GM18867 (cell line): Measurements from ENCODE around the gene ASAP2.

Experiments
- ATAC-seq: cut with Tn5 transposase; IDR thresholded peaks from one replicate; pipeline ENCODE4 v1.9.1; 2021; ENCODE audit warnings: mild to moderate bottlenecking, moderate library complexity; ENCODE audit not compliant: unreplicated experiment

The ASAP2 gene

GRCh38 chr2:9341337-9341887 is 134.8 kb downstream of the ASAP2 start:
- no peak for ATAC-seq

DNA sequence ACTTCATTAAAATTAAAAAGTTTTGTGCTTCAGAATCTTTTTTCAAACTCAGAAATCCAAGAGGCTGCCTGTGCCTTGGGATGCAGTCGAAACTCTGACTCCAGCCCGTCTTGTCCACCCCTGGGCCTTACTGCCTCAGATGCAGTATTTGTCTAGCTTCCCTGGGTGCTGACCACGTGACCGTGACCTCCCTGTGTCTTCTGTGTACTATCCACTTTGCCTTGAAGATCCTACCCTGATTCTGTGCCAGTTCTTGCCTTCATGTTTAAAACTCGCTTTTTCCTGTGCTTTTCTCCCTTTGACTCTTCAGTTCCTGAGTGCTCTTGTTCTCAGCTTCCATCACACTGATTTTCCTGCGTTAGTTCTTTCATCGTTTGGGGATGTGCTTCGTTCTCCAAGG is 136.0 kb downstream of the ASAP2 start:
- no peak for ATAC-seq

DNA sequence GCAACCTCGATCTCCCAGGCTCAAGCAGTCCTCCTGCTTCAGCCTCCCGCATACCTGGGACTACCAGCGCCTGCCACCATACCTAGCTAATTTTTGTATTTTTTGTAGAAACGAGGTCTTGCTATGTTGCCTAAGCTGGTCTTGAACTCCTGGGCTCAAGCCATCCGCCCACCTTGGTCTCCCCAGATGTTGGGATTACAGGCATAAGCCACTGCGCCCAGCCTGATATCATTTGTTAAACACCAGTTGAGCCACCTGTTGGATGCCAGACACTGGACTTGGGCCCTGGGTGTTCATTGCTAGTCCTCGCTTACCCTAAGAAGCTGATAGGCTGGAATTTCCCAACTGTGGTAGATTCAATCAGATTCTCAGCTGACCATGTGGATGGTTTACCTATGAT is 136.9 kb downstream of the ASAP2 start:
- no peak for ATAC-seq

DNA sequence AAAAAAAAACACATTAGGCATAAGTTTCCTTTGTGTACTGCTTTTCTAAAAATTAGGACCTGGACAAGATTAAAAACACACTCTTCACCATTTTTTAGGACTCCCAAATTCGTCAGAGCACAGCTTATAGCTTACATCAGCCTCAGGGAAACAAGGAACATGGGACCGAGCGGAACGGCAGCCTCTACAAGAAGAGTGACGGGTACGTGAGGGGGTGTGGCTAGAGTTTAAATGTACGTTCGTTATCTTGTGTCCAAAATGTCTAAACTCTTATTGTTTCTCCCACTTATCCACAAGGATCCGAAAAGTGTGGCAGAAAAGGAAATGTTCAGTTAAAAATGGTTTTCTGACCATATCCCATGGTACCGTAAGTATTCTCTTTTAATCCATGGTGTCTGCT is 137.8 kb downstream of the ASAP2 start:
- ATAC-seq: no peak

GRCh38 chr2:9345343-9345742 is 138.7 kb downstream of the ASAP2 start:
- no peak for ATAC-seq

- no peak for ATAC-seq
Measured at GRCh38 chr2:9345997-9346396, 139.4 kb downstream of the ASAP2 start.

GRCh38 chr2:9346885-9347284 is 140.3 kb downstream of the ASAP2 start:
- ATAC-seq: no peak

GRCh38 chr2:9347411-9347881 is 140.8 kb downstream of the ASAP2 start:
- no peak for ATAC-seq

- ATAC-seq: no peak
Measured at GRCh38 chr2:9354318-9354717, 147.7 kb downstream of the ASAP2 start.

- ATAC-seq: no peak
Measured at GRCh38 chr2:9355270-9355669, 148.7 kb downstream of the ASAP2 start.

DNA sequence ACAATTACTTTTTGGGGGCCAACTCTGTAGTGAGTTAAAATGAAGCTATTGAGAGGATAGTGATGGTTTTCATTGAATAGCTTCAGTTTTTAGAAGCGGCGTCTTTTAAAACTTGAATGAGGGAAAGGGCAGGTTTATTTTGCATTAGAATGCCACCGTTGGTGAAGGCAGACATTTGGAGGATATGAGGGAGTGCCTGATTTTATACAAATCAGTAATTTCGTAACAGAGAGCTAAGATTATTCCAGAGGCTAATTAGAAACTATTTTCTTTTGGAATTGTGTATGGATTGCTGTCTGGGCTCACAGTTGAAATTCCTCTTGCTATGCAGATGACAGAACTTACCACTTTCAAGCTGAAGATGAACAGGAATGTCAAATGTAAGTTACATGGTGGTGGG is 149.1 kb downstream of the ASAP2 start:
- ATAC-seq: no peak

GRCh38 chr2:9356261-9356660 is 149.6 kb downstream of the ASAP2 start:
- ATAC-seq: no peak

DNA sequence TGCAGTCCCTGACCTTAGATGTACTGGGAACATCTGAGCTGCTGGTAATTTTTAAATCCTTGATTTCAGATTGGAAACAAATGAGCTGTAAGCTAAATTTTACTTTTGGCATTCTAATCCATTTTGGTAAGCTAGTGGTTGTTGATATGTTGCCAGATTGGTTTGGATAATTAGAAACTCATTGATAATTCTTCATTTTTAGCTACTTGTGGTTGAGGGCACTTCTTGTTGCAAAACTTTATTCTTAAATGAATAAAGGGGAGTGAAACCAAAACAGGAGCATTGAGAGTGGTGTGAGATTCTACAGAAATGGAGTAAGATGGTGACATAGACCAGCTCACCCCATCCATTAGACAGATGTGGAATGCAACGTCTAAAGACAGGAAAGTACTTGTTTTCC is 152.2 kb downstream of the ASAP2 start:
- no peak for ATAC-seq

- no peak for ATAC-seq
Measured at GRCh38 chr2:9359463-9359862, 152.9 kb downstream of the ASAP2 start.

- no peak for ATAC-seq
Measured at GRCh38 chr2:9360110-9360509, 153.5 kb downstream of the ASAP2 start.

- ATAC-seq: no peak
Measured at GRCh38 chr2:9360701-9361100, 154.1 kb downstream of the ASAP2 start.

- ATAC-seq: no peak
Measured at GRCh38 chr2:9364373-9364772, 157.8 kb downstream of the ASAP2 start.

- no peak for ATAC-seq
Measured at GRCh38 chr2:9364791-9365497, 158.3 kb downstream of the ASAP2 start.

DNA sequence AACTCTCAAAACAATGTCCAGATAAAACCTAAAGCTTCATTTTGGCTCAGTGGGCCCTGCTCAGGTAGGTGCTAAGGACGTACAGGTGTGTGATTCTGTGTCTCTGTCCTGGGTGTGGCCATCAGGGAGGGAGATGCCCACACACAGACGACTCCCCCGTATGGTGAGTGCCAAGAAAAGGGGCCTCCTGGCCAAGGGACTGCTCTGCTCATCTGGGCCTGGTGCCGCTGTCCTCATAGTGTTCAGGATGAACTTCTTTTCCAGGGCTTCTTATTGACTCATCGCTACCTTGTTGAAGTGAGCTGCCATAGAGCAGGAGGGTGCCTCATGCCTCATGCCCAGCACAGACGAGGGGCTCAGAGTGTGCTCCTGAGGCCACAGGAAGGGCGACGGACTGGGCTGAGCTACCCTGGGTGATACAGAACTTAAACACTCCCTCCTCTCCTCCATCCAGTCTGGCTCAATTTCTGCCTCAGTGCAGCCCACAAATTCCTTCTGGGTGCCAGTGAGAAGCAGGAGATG is 158.9 kb downstream of the ASAP2 start:
- ATAC-seq: no peak

- ATAC-seq: no peak
Measured at GRCh38 chr2:9366026-9366425, 159.4 kb downstream of the ASAP2 start.

- no peak for ATAC-seq
Measured at GRCh38 chr2:9370746-9371145, 164.1 kb downstream of the ASAP2 start.

GRCh38 chr2:9373047-9373446 is 166.4 kb downstream of the ASAP2 start:
- peak; percentile 72 for ATAC-seq

GRCh38 chr2:9373476-9373875 is 166.9 kb downstream of the ASAP2 start:
- no peak for ATAC-seq
